Hematopoietic multipotent progenitor cell treated with erythropoietin and hydrocortisone succinate and interleukin-3 and kit ligand, for 17 days (in vitro differentiated cells): ENCODE data around the gene CHRNA1.

Source experiments
- DNase-seq: peaks from one replicate; pipeline ENCODE4 v3.0.0-alpha.2; 2015; ENCODE audit warnings: low spot score

Gene CHRNA1

DNA sequence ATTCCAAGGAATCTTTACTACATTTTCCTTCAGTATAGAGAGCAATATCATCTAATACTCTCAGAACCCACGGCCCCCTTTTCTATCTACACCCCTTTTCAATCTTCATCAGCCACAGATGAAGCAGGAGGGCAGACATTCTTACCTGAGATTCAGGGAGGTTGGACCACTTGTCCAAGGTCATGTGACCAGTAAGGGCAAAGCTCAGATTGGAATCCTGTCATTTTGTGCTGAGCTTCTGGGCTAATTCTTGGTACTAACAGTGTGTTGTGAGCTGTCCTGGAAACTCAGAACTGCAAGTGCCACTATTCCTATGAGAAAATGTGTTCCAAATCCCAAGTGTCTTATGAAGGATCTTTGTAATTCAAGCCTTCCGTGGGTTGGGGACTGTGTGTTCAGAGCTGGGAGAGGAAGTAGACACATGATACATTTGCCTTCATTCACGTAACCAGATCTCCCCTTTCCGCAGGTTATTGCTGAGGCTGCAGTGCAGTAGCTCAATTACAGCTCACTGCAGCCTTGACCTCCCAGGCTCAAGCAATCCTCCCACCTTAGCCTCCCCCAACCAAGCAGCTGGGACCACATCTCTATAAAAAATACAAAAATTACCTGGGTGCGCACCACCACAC, 3.3 kb downstream of the CHRNA1 start:
- DNase-seq = no peak

DNA sequence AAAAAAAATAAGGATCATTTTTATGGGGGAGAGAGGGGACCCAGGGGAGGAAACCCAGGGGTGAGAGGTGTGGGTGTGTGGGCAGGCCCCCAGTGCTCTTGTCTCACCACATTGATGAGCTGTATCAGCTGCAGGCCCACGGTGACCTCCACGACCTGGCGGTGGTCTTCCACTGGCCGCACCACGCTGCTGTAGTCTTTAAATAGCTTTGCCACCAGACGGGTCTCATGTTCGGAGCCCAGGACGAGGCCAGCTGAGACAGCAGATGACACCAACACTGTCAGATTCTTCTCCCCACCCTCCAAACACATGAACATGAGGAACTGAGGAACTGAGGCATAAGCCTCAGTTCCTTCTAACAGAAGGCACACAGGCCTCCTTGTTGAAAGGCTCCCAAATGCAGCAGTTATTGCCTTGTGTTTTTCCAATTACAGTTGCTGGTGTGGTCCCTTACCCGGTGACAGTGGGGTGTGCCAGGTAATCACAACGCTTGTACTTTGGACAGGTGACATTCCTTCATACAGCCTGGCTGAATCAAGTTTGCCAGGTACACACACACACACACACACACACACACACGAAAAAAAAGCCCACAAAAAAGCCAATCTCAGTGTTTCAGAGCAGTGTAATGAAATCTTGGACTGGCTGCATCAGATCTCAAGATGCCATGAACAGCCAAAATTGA, 4.7 kb downstream of the CHRNA1 start:
- DNase-seq = no peak

DNA sequence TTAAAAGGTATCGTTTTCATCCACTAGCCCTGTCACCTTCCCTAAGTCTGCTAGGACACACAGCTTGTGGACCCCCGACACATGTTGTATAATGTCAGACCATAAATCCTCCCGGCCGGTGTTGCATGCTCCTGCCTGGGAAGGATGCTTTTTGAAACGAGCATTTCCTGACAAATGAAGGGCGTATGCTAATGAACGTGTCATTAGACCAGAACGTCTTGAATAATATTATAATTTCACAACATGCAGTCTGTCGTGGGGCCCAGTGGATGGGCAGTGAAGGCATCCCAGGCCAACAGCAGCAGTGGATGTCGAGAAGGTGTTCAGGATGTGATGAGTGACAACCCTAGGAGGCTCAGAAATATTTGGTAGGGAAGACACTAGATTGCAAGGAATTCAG, 7.5 kb downstream of the CHRNA1 start:
- DNase-seq = no peak

DNA sequence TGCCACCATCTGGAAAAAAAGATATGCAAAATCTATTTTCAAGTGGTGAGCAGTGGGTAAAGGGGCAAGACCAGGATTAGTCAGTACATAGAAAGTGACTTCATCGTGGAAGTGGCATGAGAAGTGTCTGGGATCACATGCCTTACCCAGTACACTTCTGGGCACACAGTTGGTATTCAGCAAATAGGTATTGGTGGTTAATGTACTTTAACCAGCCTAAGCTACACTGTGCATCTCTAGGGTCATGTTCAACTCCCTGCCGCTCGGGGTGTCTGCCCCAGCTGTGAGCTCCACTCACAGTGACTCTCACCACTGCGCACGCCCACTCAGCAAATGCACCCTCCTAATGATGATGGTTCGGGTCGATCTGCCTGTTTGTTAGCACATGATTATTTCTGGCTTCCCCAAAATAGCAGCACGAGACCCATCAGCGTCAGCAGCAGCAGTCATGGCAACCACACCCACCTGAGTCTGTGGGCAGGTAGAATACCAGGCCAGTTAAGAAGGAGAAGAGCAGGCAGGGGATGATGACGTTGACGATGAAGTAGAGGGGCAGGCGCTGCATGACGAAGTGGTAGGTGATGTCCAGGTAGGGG, 11.1 kb downstream of the CHRNA1 start:
- no peak for DNase-seq

DNA sequence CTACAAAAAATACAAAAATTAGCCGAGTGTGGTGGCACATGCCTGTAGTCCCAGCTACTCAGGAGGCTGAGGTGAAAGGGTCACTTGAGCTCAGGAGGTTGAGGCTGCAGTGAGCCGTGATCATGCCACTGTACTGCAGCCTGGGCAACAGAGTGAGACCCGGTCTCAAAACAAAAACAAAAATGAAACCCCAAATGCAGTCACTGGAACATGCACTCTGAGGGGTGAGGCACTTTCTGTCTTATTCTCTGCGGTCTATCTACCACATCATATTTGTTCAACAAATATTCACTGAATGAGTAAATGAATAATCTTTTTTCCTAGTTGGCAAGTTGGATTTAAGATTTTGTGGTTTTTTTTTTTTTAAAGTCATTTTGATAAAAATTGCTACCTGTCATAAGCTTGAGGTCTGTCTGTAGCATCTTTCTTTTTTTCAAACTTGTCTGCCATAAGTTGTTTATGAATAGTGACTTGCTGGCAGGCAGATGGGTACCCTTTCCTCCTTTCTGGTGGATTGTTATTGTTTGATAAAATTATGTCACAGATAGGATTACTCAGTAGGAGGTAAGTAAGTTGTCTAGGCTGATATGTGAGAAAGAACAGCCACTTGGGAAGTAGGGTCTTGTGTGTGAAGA, 11.8 kb downstream of the CHRNA1 start:
- DNase-seq = no peak

DNA sequence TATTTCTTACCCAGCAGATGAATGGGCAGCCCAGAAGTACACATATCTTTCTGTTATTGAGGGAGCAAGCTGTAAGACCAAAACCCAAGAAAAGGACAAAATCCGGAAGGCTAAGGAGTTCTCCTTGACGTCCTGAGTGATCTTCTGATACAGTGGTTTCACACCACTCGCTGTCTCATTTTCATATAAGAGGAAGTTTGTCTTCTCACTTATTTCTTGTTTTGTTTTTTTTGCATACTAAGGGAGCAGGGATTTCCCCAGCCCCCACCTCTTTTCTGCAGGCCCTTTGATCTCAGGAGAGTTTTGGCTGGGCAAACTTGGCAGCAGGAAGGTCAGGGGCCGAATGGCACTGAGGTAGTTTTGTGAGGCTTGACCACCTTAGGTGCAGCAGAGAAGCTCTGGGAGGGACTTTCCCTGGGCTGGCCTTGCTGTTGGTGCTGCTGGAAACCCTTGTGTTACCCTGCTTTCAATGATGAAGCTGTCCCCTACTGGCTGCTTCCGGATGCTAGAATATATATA, 13.3 kb downstream of the CHRNA1 start:
- no peak for DNase-seq

DNA sequence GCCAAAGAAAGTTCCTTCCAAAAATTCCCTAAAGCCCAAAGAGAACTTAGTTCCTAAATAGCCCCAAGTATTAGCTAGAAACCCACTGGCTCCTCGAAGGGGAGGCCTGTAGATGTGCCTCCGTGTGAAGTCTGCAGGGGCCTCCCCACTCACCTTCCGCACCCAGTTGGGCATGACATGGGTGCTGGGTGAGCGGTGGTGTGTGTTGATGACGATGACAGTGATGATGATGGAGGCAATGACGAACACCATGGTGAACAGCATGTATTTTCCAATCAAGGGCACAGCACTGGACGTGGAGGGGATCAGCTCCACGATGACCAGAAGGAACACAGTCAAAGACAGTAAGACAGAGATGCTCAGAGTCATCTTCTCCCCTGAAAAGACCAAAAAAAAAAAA, 14.5 kb downstream of the CHRNA1 start:
- no peak for DNase-seq

DNA sequence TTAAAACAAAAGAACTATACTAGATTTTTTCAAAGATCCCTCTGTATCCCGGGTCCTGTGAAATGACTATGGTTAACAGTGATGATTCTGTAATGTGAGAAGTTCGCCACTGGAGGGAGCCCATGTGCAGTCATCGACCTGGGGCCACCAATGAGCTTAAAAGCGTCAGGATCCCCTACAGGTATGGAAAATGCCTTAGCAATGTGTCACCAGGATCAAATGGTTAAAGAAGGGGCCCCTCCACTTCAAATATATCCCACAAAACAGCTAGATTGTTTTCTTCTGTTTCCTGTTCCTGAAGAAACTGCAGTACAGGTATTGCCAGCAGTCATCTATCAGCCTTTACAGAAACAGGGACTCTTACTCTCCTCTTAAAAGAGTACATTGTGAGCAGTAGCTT, 15.3 kb downstream of the CHRNA1 start:
- DNase-seq = peak; percentile 37

DNA sequence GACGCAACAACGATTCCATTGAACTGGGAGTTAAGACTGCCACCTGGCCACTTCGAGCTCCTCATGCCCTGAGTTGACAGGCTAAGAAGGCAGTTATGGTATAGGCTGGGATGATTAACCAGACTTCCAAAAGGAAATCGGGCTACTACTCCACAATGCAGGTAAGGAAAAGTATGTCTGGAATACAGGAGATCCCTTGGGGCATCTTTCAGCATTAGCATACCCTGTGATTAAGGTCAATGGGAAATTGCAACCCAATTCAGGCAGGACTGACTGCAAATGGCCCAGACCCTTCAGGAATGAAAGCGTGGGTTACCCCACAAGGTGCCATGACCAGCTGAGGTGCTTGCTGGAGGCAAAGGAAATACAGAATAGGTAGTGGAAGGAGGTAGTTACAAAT, 19.1 kb downstream of the CHRNA1 start:
- no peak for DNase-seq

DNA sequence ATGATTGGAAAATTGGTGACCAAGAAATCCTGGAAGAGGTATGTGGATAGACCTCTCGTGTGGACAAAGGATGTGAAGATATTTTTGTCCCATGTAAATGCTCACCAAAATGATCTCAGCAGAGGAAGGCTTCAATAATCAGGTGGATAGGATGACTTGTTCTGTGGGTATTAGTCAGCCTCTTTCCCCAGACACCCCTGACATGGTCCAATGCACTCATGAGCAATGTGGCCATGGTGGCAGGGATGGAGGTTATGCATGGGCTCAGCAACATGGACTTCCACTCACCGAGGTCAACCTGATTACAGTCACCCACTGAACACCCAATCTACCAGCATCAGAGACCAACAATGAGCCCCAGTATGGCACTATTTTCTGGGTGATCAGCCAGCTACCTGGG, 20.2 kb downstream of the CHRNA1 start:
- no peak for DNase-seq

DNA sequence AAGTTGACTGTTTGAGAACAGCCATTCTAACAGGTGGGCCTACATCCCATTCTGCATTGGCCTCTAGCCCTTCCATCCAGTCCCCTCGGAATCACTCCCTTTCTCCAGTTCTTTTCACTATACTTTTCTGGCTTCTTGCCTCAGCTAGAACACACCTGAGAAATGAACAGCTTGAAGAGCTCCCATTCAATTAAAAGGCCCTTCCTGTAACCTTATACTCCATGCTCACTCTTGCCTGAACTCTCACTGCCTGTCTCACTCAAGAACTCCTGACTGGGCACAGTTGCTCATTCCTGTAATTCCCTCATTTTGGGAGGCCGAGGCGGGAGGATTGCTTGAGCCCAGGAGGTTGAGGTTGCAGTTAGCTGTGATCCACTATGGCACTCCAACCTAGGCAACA, 23.6 kb downstream of the CHRNA1 start:
- no peak for DNase-seq

DNA sequence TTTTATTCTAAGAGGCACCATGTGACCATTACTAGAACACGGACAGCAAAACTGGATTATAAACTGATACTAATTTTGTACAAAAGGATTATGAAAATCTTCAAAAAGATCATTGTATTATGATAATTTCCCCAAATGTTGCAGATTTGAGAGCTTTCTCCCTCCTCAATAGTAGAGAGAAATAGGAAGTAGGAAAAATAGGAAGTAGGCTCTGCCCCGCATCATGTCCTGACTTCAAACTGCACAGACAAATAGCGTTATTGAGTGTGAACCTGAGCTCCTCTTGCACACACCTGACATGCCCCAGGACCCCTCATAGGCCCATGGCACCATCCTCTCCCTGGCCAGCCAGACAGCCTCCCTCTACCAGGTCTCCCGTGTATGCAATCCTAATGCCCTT, 25.4 kb downstream of the CHRNA1 start:
- DNase-seq = no peak

DNA sequence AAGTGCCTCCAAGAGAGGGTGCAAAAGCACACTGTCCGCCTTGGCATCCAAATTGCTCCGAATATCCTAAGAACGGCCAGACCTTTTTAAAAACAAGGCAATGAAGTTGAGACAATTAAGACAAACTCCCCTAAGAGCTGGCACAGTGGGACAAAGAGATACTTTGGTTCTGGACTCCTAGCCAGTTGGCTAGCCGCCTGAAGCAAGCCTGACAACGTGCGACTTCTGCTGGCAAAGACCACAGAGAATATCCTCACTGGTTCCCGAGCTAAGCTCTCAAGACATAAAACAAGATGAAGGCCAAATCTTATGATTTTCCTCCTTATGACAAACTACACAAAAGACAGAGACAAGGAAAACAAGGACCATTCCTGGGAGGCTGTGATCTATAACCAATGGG, 32.7 kb downstream of the CHRNA1 start:
- no peak for DNase-seq

DNA sequence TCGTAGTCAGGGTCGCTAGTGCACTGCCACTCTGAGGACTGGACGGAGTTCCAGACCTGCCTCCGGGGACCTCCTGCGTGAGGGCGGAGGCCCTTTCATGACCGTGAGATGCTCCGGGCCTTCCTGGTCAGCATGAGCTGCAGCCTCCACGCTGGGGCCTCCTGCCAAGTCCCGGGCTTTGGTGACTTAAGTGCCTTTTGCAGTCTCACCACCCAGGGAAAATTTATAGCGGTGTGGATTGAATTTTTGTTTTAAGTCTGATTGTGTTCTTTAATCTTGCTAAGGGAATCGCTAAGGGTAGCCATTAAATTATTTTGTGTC, 33.6 kb downstream of the CHRNA1 start:
- no peak for DNase-seq

DNA sequence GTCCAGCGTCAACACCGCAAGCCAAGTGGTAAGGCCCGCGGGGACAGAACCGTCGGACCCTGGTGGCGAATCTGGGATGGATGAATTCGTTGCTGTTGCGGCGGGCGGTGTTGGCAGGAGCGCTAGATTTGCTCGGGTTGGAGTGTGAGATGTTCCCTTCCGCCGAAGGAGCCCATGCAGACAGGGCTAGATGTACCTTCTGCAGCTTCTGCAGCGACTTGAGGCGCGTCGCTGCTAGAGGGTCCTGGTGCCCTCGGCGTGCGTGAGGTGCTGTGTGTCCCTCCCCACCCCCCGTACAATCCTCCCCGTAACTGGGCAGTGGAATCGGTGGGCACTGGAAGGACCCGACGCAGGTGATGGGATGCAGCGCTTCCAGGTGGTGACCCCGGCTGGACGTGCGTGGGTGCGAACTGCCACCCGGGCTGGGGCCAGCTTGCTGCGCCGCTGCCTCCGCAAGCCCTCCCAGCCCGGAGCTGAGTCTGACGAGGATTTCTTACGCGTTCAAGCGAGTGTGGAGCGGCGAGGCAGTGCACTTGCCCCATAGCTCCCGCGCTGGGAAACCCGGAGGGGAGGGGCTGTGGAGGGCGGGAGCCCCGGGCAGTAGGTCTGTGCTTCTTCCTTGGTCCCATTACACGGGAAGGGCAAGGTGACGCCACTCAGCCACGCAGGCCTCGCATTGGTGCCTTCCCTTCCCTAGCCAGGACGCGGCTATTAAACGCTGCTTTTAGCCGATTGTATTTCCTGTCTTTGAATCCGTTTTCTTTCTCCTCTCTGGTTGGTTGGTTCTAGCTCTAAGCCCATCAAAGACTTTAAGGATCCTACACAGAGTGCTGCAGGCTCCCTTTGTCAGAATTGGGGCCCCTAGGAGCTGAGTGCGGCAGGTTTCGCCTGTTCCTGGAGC, 34.2 kb downstream of the CHRNA1 start:
- no peak for DNase-seq

DNA sequence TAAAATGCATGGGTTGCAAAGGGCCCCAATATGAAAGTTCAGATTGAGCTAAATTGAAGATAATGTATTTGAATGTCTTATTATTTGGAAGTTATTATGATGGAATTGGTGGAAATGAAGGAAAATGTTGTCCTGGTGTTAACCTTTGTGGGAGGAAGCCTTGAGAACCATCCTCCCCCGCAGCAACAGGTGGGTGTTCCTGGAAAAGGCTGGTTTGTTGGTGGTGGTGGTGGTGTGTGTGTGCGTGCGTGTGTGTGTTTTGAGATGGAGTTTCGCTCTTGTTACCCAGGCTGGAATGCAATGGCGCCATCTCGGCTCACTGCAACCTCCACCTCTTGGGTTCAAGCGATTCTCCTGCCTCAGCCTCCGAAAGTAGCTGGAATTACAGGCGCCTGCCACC, 36.2 kb downstream of the CHRNA1 start:
- no peak for DNase-seq

DNA sequence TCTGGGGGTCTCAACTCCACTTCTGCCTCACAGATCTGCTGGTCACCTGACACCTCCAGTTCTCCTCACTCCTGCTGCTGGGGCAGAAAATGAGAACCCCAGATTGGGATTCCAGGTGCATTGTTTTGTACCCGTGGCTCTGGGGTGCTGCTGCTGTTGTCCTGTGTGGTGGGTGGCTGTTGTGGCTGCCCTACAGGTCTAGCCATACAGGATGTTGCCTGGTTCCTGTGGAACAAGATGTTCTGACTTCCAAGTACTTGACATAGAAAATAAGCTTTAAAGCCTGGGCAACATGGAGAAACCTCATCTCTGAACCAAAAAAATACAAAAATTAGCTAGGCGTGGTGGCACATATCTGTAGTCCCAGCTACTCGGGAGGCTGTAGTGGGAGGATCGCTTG, 38.1 kb downstream of the CHRNA1 start:
- DNase-seq = no peak

DNA sequence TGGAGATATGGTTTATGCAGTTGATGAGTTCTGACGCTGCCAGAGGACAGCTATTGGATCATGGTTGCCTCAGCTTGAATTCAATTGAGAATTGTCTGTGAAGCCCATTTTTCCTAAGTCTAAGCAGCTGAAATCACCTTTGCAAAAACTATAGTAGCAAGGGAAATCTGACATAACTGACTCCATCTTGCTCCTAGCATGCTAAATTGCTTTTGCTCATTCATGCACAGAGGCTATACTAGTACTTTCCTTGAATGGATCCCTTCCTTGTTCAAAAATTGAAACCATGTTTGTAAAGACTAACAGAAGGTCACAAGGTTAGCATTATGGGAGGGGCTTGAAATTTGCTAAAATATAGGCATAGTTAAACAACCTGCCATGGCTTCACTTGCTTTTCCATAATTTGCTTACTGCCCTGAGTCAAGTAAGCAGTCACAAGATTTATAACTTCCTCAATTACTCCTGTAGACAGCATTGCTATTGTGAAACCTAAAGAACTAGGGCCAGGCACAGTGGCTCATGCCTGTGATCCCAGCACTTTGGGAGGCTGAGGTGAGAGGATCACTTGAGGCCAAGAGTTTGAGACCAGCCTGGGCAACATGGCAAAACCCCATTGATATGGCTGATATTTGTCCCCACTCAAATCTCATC, 41.2 kb downstream of the CHRNA1 start:
- DNase-seq = no peak

DNA sequence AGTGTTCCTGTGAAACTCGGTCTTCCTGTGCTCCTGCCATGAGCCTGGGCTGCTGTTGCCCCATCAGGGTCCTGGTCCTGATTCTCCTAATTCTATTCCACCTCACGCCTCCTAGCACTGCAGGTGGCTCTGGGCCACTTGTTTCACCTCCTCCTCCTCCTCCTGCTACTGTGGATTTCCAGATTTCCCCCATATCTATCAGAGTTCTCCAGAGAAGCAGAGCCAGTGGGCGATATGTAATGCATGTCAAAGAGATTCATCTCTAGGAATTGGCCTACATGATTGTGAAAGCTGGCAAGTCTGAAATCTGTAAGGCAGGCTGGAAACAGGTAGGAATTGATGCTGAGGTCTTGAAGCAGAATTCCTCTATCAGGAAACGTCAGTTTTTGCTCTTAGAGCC, 45.3 kb downstream of the CHRNA1 start:
- DNase-seq = no peak

DNA sequence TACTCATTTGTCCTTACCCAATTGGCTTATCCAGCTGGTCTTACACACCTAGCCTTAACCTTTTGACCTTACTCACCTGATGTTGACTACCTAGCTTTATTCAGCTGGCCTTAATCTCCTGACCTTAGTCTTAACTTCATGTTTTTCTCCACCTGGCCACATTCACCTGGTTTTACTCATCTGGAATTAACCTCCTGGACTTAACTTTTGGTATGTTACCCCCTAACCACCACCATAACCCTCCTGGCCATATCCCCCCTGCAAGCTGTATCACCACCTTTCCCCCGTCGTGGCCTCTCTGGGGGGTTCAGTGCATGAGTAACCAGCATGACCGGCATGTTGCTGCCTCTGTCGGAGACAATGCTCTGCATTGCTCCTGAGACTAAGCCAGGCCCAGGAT, 45.7 kb downstream of the CHRNA1 start:
- DNase-seq = no peak

DNA sequence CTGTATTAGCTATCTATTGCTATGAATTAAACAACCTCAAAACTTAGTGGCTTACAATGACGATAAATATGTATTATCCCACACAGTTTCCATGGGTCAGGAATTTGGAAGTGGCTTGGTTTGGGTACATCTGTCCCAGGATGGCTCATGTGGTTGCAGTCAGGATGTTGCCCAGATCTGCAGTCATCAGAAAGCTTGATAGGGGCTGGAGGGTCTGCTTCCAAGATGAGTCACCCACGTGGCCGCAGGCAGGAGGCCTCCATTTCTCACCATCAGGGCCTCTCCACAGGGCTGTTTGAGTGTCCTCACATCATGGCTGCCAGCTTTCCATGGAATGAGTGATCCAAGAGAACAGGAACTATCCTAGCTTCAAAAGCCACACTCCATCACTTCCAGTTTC, 46.4 kb downstream of the CHRNA1 start:
- DNase-seq = no peak

DNA sequence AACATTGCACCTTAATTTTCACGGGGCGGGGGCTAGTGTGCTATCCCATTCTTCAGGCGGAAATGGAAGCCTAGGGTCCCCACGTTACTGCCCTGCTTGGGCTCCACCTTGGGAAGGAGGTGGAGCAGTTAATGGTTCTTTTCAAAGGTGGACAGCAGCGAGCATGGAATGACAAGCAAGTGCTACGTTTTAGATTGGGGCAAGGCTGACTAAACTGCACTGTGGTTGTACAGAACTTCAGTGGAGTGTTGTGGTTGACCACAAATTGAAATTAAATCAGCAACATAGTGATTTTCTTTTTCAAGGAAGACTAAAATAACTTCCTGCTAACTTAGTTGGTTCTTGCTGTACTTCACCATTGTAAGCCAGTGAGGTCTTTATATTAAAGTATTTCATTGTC, 47.0 kb downstream of the CHRNA1 start:
- DNase-seq = no peak
